ENCODE results near the gene FER1L5. TPM values are rescaled to one million over a fixed set of nuclear protein-coding genes. Genes with fewer than 3 reads are reported as not detected.

The FER1L5 gene
- total and polyA plus RNA-seq, 2 experiments from 2014 or later, result 0.18 to 0.76 TPM

DNA sequence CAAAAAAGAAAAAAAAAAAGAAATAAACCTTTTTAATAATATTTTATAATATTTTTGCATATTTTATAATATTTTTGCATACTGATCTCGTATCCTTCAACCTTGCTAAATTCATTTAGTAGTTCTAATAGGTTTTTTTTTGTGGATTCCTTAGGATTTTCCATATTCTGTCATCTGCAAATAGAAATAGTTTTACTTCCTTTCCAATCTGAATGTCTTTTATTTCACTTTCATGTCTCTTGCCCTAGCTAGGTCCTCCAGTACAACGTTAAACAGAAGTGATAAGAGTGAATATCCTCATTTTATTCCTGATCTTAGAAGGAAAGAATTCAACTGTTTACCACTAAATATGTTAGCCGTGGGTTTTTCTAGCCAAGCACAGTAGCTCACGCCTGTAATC, 83.6 kb downstream of the FER1L5 start (continued):
- TF ChIP-seq, protein P1, sequence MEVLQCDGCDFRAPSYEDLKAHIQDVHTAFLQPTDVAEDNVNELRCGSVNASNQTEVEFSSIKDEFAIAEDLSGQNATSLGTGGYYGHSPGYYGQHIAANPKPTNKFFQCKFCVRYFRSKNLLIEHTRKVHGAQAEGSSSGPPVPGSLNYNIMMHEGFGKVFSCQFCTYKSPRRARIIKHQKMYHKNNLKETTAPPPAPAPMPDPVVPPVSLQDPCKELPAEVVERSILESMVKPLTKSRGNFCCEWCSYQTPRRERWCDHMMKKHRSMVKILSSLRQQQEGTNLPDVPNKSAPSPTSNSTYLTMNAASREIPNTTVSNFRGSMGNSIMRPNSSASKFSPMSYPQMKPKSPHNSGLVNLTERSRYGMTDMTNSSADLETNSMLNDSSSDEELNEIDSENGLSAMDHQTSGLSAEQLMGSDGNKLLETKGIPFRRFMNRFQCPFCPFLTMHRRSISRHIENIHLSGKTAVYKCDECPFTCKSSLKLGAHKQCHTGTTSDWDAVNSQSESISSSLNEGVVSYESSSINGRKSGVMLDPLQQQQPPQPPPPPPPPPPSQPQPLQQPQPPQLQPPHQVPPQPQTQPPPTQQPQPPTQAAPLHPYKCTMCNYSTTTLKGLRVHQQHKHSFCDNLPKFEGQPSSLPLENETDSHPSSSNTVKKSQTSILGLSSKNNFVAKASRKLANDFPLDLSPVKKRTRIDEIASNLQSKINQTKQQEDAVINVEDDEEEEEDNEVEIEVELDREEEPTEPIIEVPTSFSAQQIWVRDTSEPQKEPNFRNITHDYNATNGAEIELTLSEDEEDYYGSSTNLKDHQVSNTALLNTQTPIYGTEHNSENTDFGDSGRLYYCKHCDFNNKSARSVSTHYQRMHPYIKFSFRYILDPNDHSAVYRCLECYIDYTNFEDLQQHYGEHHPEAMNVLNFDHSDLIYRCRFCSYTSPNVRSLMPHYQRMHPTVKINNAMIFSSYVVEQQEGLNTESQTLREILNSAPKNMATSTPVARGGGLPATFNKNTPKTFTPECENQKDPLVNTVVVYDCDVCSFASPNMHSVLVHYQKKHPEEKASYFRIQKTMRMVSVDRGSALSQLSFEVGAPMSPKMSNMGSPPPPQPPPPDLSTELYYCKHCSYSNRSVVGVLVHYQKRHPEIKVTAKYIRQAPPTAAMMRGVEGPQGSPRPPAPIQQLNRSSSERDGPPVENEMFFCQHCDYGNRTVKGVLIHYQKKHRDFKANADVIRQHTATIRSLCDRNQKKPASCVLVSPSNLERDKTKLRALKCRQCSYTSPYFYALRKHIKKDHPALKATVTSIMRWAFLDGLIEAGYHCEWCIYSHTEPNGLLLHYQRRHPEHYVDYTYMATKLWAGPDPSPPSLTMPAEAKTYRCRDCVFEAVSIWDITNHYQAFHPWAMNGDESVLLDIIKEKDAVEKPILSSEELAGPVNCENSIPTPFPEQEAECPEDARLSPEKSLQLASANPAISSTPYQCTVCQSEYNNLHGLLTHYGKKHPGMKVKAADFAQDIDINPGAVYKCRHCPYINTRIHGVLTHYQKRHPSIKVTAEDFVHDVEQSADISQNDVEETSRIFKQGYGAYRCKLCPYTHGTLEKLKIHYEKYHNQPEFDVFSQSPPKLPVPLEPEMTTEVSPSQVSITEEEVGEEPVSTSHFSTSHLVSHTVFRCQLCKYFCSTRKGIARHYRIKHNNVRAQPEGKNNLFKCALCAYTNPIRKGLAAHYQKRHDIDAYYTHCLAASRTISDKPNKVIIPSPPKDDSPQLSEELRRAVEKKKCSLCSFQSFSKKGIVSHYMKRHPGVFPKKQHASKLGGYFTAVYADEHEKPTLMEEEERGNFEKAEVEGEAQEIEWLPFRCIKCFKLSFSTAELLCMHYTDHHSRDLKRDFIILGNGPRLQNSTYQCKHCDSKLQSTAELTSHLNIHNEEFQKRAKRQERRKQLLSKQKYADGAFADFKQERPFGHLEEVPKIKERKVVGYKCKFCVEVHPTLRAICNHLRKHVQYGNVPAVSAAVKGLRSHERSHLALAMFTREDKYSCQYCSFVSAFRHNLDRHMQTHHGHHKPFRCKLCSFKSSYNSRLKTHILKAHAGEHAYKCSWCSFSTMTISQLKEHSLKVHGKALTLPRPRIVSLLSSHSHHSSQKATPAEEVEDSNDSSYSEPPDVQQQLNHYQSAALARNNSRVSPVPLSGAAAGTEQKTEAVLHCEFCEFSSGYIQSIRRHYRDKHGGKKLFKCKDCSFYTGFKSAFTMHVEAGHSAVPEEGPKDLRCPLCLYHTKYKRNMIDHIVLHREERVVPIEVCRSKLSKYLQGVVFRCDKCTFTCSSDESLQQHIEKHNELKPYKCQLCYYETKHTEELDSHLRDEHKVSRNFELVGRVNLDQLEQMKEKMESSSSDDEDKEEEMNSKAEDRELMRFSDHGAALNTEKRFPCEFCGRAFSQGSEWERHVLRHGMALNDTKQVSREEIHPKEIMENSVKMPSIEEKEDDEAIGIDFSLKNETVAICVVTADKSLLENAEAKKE (CRISPR knock-in tag; IDR thresholded peaks at IDR 0.05), result no peak

DNA sequence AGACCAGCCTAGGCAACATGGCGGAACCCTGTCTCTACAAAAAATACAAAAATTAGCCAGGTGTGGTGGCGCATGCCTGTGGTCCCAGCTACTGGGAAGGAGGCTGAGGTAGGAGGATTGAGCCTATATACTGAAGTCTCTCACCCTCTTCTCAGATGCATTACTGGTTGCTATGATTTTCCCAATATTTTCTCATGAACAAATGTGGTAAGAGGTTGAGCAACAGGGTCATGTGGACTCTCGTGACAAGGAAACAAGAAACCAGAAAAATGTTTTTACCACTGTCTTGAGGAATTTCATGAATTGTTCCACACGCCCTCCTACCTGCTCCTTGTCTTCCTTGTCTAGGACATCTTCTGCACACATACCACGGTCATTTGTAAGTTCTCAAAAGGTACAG, 84.9 kb downstream of the FER1L5 start:
- Mint-ChIP-seq H3K27me3 (ENCODE audit: insufficient read depth, low read depth, poor library complexity) (peaks cover 2% of the 10 kb centered on the region), H3K36me3 (ENCODE audit: low read depth) (peaks cover 46% of the 10 kb centered on the region), H3K27ac (no peak overlapping the region), H3K9me3 (no peaks in the 10 kb centered on the region; the same call in 2 of the 3 replicates), H3K4me1 (no peaks in the 10 kb centered on the region), H3K4me3 (no peak overlapping the region)
- H3K4me3 ChIP-seq, result no peak overlapping the region
- H4K20me1 ChIP-seq (replicated peaks; ENCODE audit: insufficient read depth), result peaks cover 18% of the 10 kb centered on the region
- no peaks in the 10 kb centered on the region for H3K4me1 ChIP-seq (ENCODE audit: insufficient read depth)
- ATAC-seq (no peak), DNase-seq (ENCODE audit: low spot score) (no peak)
- no peak overlapping the region for H3K4me2 ChIP-seq
- H3K9me2 ChIP-seq (ENCODE audit: insufficient read depth), result no peaks in the 10 kb centered on the region
- no peaks in the 10 kb centered on the region for H3F3A ChIP-seq (replicated peaks; ENCODE audit: low read depth)
- H3K36me3 ChIP-seq (ENCODE audit: insufficient read depth), result peaks cover 36% of the 10 kb centered on the region
- H3K27me3 ChIP-seq (ENCODE audit: insufficient read depth), result no peaks in the 10 kb centered on the region
- H3K27ac ChIP-seq (ENCODE audit: low read depth), result no peak overlapping the region
- H3K79me2 ChIP-seq (replicated peaks; ENCODE audit: insufficient read depth), result no peaks in the 10 kb centered on the region
- no peak overlapping the region for H2AFZ ChIP-seq
- TF ChIP-seq ZNF331 (CRISPR knock-in tag; IDR thresholded peaks at IDR 0.05; ENCODE audit: low read depth) (no peak), STAT1 (IDR thresholded peaks at IDR 0.05; ENCODE audit: unreplicated experiment) (no peak), NANOG (IDR thresholded peaks at IDR 0.05; ENCODE audit: borderline replicate concordance) (no peak), ZNF114 (CRISPR knock-in tag; IDR thresholded peaks at IDR 0.05) (no peak), JUNB (IDR thresholded peaks at IDR 0.05; ENCODE audit: unreplicated experiment) (no peak)
- TF ChIP-seq, protein P2, sequence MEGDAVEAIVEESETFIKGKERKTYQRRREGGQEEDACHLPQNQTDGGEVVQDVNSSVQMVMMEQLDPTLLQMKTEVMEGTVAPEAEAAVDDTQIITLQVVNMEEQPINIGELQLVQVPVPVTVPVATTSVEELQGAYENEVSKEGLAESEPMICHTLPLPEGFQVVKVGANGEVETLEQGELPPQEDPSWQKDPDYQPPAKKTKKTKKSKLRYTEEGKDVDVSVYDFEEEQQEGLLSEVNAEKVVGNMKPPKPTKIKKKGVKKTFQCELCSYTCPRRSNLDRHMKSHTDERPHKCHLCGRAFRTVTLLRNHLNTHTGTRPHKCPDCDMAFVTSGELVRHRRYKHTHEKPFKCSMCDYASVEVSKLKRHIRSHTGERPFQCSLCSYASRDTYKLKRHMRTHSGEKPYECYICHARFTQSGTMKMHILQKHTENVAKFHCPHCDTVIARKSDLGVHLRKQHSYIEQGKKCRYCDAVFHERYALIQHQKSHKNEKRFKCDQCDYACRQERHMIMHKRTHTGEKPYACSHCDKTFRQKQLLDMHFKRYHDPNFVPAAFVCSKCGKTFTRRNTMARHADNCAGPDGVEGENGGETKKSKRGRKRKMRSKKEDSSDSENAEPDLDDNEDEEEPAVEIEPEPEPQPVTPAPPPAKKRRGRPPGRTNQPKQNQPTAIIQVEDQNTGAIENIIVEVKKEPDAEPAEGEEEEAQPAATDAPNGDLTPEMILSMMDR (conservative IDR thresholded peaks at IDR 0.05; ENCODE audit: low read depth in 2 of 2), result no peak
- TF ChIP-seq, protein P1 (CRISPR knock-in tag; IDR thresholded peaks at IDR 0.05), result no peak
